Progenitor cell of endocrine pancreas (in vitro differentiated cells): Measurements from ENCODE around the gene PSMC4. TPM values are rescaled to one million over a fixed set of nuclear protein-coding genes. Genes with fewer than 3 reads are reported as not detected.

Source experiments
- DNase-seq: peaks from one replicate; pipeline ENCODE4 v3.0.0; 2021; ENCODE audit warnings: low spot score; ENCODE audit not compliant: unreplicated experiment
- H3K27ac Mint-ChIP-seq: 2 replicates; pipeline ENCODE4 v1.8.0; 2021; ENCODE audit warnings: mild to moderate bottlenecking, moderate library complexity, mixed read lengths
- H3K27me3 Mint-ChIP-seq: 2 replicates; pipeline ENCODE4 v1.8.0; 2021; ENCODE audit warnings: mixed read lengths
- H3K36me3 Mint-ChIP-seq: 2 replicates; pipeline ENCODE4 v1.8.0; 2022; ENCODE audit warnings: mixed read lengths; ENCODE audit not compliant: insufficient read depth
- H3K4me1 Mint-ChIP-seq: 2 replicates; pipeline ENCODE4 v1.8.0; 2021; ENCODE audit warnings: low read depth, mixed read lengths
- H3K4me3 Mint-ChIP-seq: 2 replicates; pipeline ENCODE4 v1.8.0; 2021; ENCODE audit warnings: low read depth, mild to moderate bottlenecking, moderate library complexity, mixed read lengths
- H3K9me3 Mint-ChIP-seq: 2 replicates; pipeline ENCODE4 v1.8.0; 2021; ENCODE audit warnings: low read depth, mixed read lengths
- CTCF ChIP-seq: fragments of 200-600 bp; sonication (generic); IDR thresholded peaks from one replicate; pipeline ENCODE4 v1.5.0; 2021; ENCODE audit warnings: antibody characterized with exemption, mild to moderate bottlenecking; ENCODE audit not compliant: unreplicated experiment
- total RNA-seq: library from RNA; stranded (reverse); gene quantifications from 2 replicates; pipeline ENCODE4 v1.2.1, GENCODE V29; 2021

Gene PSMC4
- total RNA-seq, 1 donor from 2014 or later, result 95.9 TPM

GRCh38 chr19:39935364-39935661 is 35.7 kb upstream of the PSMC4 start:
- DNase-seq, result no peak
- no peaks in the 10 kb centered on the region for H3K27me3 Mint-ChIP-seq
- peaks cover 8% of the 10 kb centered on the region for H3K9me3 Mint-ChIP-seq
- H3K36me3 Mint-ChIP-seq, result peaks cover 2% of the 10 kb centered on the region
- TF ChIP-seq CTCF, result no peak
- H3K4me3 Mint-ChIP-seq, result no peak overlapping the region
- no peak overlapping the region for H3K27ac Mint-ChIP-seq
- H3K4me1 Mint-ChIP-seq, result peaks cover 14% of the 10 kb centered on the region

- no peak for DNase-seq
- Mint-ChIP-seq H3K27ac (peak overlapping the region; percentile 56), H3K4me1 (peaks cover 14% of the 10 kb centered on the region), H3K4me3 (no peak overlapping the region), H3K36me3 (peaks cover 3% of the 10 kb centered on the region), H3K27me3 (no peaks in the 10 kb centered on the region), H3K9me3 (peaks cover 9% of the 10 kb centered on the region)
- no peak for TF ChIP-seq CTCF
Measured at GRCh38 chr19:39936020-39936419, 34.9 kb upstream of the PSMC4 start.

GRCh38 chr19:39936622-39937021 is 34.3 kb upstream of the PSMC4 start:
- Mint-ChIP-seq H3K4me1 (peaks cover 17% of the 10 kb centered on the region), H3K27ac (no peak overlapping the region), H3K4me3 (no peak overlapping the region), H3K9me3 (peaks cover 9% of the 10 kb centered on the region), H3K36me3 (peaks cover 3% of the 10 kb centered on the region), H3K27me3 (no peaks in the 10 kb centered on the region)
- TF ChIP-seq CTCF, result no peak
- no peak for DNase-seq

GRCh38 chr19:39937094-39937720 is 33.8 kb upstream of the PSMC4 start:
- H3K27me3 Mint-ChIP-seq, result no peaks in the 10 kb centered on the region
- peak overlapping the region; percentile 8 for H3K27ac Mint-ChIP-seq
- no peak for DNase-seq
- peaks cover 23% of the 10 kb centered on the region for H3K4me1 Mint-ChIP-seq
- peaks cover 9% of the 10 kb centered on the region for H3K9me3 Mint-ChIP-seq
- TF ChIP-seq CTCF, result no peak
- H3K4me3 Mint-ChIP-seq, result no peak overlapping the region
- H3K36me3 Mint-ChIP-seq, result peaks cover 3% of the 10 kb centered on the region

- peaks cover 9% of the 10 kb centered on the region for H3K9me3 Mint-ChIP-seq
- H3K27ac Mint-ChIP-seq, result peak overlapping the region; percentile 8
- H3K36me3 Mint-ChIP-seq, result peaks cover 3% of the 10 kb centered on the region
- no peaks in the 10 kb centered on the region for H3K27me3 Mint-ChIP-seq
- DNase-seq, result no peak
- no peak for TF ChIP-seq CTCF
- H3K4me3 Mint-ChIP-seq, result no peak overlapping the region
- H3K4me1 Mint-ChIP-seq, result peaks cover 27% of the 10 kb centered on the region
Measured at GRCh38 chr19:39937787-39938186, 33.2 kb upstream of the PSMC4 start.
